HG03175 (cell line): Measurements from ENCODE around the gene VPS26A.

ENCODE experiments used
- ATAC-seq: cut with Tn5 transposase; IDR thresholded peaks from one replicate; pipeline ENCODE4 v1.9.1; 2021; ENCODE audit warnings: mild to moderate bottlenecking, moderate library complexity; ENCODE audit not compliant: unreplicated experiment

Gene VPS26A

GRCh38 chr10:69218831-69219230 lies 94.9 kb downstream of the VPS26A start:
- no peak for ATAC-seq

DNA sequence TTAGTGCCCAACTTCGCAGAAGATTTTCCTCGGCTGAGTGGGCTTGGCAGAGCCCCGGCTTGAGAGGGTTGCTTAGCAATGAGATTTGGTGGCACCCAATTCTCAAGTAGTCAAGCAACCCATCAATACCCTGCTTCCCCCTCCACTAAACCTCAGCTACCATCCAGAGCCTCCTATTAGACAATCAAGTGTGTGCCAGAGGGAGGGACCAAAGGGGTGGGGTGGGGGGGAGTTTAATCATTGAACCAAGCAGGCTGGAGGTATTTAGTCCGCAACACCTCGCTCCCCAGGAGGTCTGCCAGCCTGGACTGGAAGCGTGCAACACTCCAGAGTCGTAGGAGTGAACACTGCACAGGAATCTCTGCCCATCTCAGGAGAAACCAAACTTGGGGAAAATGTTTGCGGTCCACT lies 96.1 kb downstream of the VPS26A start, which contains the start of gene HKDC1:
HKDC1 (plus strand) TSS at position 292 of the 411 bp plus-strand sequence; CDS start at position 396, 104 bp downstream.
- no peak for ATAC-seq

- no peak for ATAC-seq
Measured at GRCh38 chr10:69220507-69220906, 96.5 kb downstream of the VPS26A start.
